ENCODE measurements around the gene HHAT.
"Not testable (repeated sequence)": the region's sequence is repeated elsewhere in the genome, so short reads cannot be mapped to it uniquely, and the experiment has no call there.

The HHAT gene

GRCh38 chr1:210652329-210652954, 323.7 kb downstream of the HHAT start:
- Mint-ChIP-seq H3K4me3 (no peak overlapping the region), H3K36me3 (ENCODE audit: low read depth) (no peaks in the 10 kb centered on the region), H3K27me3 (no peaks in the 10 kb centered on the region), H3K4me1 (ENCODE audit: low read depth) (peaks cover 6% of the 10 kb centered on the region), H3K27ac (no peak overlapping the region), H3K9me3 (no peaks in the 10 kb centered on the region)
- no peak for DNase-seq

DNA sequence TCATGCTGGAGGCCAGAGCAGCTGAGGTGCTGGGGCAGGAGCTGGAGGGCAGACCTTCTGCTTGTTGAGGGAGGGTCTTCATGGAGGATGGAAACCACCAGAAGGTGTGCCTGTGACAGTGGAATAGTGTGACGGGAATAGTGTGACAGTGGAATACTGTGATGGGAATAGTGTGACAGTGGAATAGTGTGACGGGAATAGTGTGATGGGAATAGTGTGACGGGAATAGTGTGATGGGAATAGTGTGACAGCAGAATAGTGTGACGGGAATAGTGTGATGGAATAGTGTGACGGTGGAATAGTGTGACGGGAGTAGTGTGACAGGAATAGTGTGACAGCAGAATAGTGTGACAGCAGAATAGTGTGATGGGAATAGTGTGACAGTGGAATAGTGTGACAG, 325.1 kb downstream of the HHAT start:
- no peaks in the 10 kb centered on the region for H3K27me3 Mint-ChIP-seq

GRCh38 chr1:210654176-210654981, 325.7 kb downstream of the HHAT start:
- H3K36me3 Mint-ChIP-seq (ENCODE audit: low read depth): no peaks in the 10 kb centered on the region
- no peak for DNase-seq
- H3K4me1 Mint-ChIP-seq (ENCODE audit: low read depth): no peaks in the 10 kb centered on the region
- no peak overlapping the region for H3K27ac Mint-ChIP-seq
- H3K4me3 Mint-ChIP-seq: no peak overlapping the region
- no peaks in the 10 kb centered on the region for H3K27me3 Mint-ChIP-seq
- H3K9me3 Mint-ChIP-seq: no peaks in the 10 kb centered on the region

More for the DNA sequence above, 325.1 kb downstream of the HHAT start:
- no peak overlapping the region for H3K4me3 Mint-ChIP-seq
- no peaks in the 10 kb centered on the region for H3K9me3 Mint-ChIP-seq
- H3K27ac Mint-ChIP-seq: no peak overlapping the region
- H3K36me3 Mint-ChIP-seq (ENCODE audit: low read depth): no peaks in the 10 kb centered on the region
- DNase-seq: no peak
- no peaks in the 10 kb centered on the region for H3K4me1 Mint-ChIP-seq (ENCODE audit: low read depth)

GRCh38 chr1:210655511-210655910, 326.8 kb downstream of the HHAT start:
- Mint-ChIP-seq H3K27ac (no peak overlapping the region), H3K4me3 (no peak overlapping the region), H3K9me3 (no peaks in the 10 kb centered on the region), H3K36me3 (ENCODE audit: low read depth) (no peaks in the 10 kb centered on the region), H3K4me1 (ENCODE audit: low read depth) (no peaks in the 10 kb centered on the region), H3K27me3 (no peaks in the 10 kb centered on the region)
- no peak for DNase-seq

DNA sequence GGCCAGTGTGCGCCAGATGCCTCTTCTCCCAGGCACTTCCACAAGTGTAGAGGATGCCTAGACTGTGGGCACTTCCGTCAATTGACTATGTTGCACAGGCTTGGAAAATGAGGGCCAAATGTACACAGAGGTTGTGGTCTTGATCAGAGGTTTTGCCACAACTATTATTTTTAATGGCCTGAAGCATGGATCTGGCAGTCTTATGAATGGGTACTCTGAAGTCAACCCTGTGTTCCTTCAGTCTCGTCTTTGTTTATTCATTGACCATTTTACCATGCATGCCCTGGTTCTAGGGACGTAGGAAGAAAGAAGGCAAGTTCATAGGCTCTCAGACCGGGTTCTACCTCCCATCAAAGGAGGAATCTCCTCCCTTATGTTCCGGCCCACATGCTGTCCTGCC, 329.1 kb downstream of the HHAT start:
- no peaks in the 10 kb centered on the region for H3K9me3 Mint-ChIP-seq
- no peak overlapping the region for H3K4me3 Mint-ChIP-seq
- no peaks in the 10 kb centered on the region for H3K27me3 Mint-ChIP-seq
- H3K4me1 Mint-ChIP-seq (ENCODE audit: low read depth): no peaks in the 10 kb centered on the region
- no peak for DNase-seq
- H3K27ac Mint-ChIP-seq: no peak overlapping the region
- H3K36me3 Mint-ChIP-seq (ENCODE audit: low read depth): no peaks in the 10 kb centered on the region

DNA sequence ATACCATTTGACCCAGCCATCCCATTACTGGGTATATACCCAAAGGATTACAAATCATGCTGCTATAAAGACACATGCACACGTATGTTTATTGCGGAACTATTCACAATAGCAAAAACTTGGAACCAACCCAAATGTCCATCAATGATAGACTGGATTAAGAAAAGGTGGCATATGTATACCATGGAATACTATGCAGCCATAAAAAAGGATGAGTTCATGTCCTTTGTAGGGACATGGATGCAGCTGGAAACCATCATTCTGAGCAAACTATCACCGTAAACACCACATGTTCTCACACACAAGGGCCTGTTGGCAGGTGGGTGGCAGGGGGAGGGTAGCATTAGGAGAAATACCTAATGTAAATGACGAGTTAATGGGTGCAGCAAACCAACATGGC, 332.8 kb downstream of the HHAT start:
- H3K36me3 Mint-ChIP-seq (ENCODE audit: low read depth); H3K9me3 Mint-ChIP-seq; H3K4me3 Mint-ChIP-seq; H3K27ac Mint-ChIP-seq; H3K4me1 Mint-ChIP-seq (ENCODE audit: low read depth); DNase-seq; H3K27me3 Mint-ChIP-seq: not testable (repeated sequence)

GRCh38 chr1:210662291-210663050, 333.8 kb downstream of the HHAT start:
- peaks cover 6% of the 10 kb centered on the region for H3K4me1 Mint-ChIP-seq (ENCODE audit: low read depth)
- no peak for DNase-seq
- no peak overlapping the region for H3K27ac Mint-ChIP-seq
- no peaks in the 10 kb centered on the region for H3K9me3 Mint-ChIP-seq
- no peak overlapping the region for H3K4me3 Mint-ChIP-seq
- H3K27me3 Mint-ChIP-seq: no peaks in the 10 kb centered on the region
- H3K36me3 Mint-ChIP-seq (ENCODE audit: low read depth): no peaks in the 10 kb centered on the region

- Mint-ChIP-seq H3K4me1 (ENCODE audit: low read depth) (peaks cover 6% of the 10 kb centered on the region), H3K4me3 (no peak overlapping the region), H3K36me3 (ENCODE audit: low read depth) (no peaks in the 10 kb centered on the region), H3K27me3 (no peaks in the 10 kb centered on the region), H3K9me3 (no peaks in the 10 kb centered on the region), H3K27ac (no peak overlapping the region)
- DNase-seq: no peak
Observed at GRCh38 chr1:210663730-210664573, 335.2 kb downstream of the HHAT start.

DNA sequence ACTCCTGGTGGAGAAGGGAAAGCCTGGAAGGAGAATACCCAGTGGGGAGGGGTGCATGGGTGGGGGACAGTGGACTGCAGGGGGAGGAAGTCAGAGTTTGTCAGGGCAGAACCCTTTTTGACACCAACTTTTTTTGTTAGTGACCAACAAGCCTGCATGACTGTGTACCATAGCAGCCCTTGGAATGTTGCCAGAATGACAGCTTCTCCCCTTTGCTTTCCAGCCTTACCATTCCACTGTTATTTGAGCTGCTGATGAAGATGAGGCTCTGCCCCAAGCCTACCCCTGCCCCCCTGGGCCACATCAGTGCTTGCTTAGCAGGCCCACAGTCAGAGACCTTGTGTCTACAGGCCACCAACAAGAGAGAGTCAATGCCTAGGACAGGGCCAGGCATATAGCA, 341.2 kb downstream of the HHAT start:
- Mint-ChIP-seq H3K36me3 (ENCODE audit: low read depth) (no peaks in the 10 kb centered on the region), H3K27me3 (no peaks in the 10 kb centered on the region), H3K27ac (no peak overlapping the region), H3K4me1 (ENCODE audit: low read depth) (no peaks in the 10 kb centered on the region), H3K9me3 (no peaks in the 10 kb centered on the region), H3K4me3 (no peak overlapping the region)
- no peak for DNase-seq

DNA sequence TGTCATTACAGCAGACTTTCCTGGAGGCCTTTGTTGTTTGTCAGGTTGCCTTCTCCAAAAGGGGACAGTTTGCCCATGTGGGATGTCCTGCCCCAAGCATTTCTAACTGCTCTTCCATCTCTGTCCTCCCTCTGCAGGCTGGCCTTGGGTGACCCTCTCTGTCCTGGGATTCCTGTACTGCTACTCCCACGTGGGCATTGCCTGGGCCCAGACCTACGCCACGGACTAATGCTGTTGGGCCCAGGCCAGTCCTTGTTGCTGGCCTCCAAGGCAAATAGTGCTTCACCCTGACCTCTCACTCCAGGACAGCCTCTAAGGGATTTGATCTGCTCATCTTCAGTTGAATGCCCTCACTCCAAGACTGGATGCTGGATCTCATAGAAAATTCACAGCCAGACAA, 345.4 kb downstream of the HHAT start:
- H3K27ac Mint-ChIP-seq: no peak overlapping the region
- no peak overlapping the region for H3K4me3 Mint-ChIP-seq
- no peaks in the 10 kb centered on the region for H3K4me1 Mint-ChIP-seq (ENCODE audit: low read depth)
- no peak for DNase-seq
- H3K9me3 Mint-ChIP-seq: no peaks in the 10 kb centered on the region
- no peaks in the 10 kb centered on the region for H3K27me3 Mint-ChIP-seq
- H3K36me3 Mint-ChIP-seq (ENCODE audit: low read depth): no peaks in the 10 kb centered on the region

- Mint-ChIP-seq H3K4me1 (ENCODE audit: low read depth) (no peaks in the 10 kb centered on the region), H3K27me3 (no peaks in the 10 kb centered on the region), H3K9me3 (no peaks in the 10 kb centered on the region), H3K27ac (no peak overlapping the region), H3K36me3 (ENCODE audit: low read depth) (no peaks in the 10 kb centered on the region), H3K4me3 (no peak overlapping the region)
- no peak for DNase-seq
Observed at GRCh38 chr1:210676539-210676938, 347.8 kb downstream of the HHAT start.

- Mint-ChIP-seq H3K4me1 (ENCODE audit: low read depth) (no peaks in the 10 kb centered on the region), H3K9me3 (no peaks in the 10 kb centered on the region), H3K27ac (no peak overlapping the region), H3K36me3 (ENCODE audit: low read depth) (no peaks in the 10 kb centered on the region), H3K27me3 (no peaks in the 10 kb centered on the region), H3K4me3 (no peak overlapping the region)
- DNase-seq: no peak
Observed at GRCh38 chr1:210677533-210677932, 348.8 kb downstream of the HHAT start.

DNA sequence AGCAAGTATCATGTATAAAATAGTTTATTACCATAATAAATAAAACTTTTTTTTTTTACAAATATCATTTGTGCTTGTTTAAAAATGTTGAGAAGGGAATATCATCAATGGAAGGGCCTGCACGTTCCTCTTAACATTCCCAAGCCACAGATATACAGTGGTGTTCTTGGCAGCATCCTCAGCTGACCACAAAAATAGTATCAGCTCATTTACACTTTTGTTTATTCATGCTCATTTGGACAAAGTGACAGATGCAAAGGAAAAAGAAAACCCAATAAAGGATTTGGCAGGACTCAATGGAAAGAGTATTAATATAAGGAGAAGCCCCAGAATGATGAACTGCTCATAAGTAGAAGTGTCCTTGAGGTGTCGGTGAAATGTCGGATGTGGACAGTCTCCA, 349.6 kb downstream of the HHAT start:
- H3K36me3 Mint-ChIP-seq (ENCODE audit: low read depth): no peaks in the 10 kb centered on the region
- no peaks in the 10 kb centered on the region for H3K4me1 Mint-ChIP-seq (ENCODE audit: low read depth)
- no peaks in the 10 kb centered on the region for H3K27me3 Mint-ChIP-seq
- no peak overlapping the region for H3K27ac Mint-ChIP-seq
- DNase-seq: no peak
- no peaks in the 10 kb centered on the region for H3K9me3 Mint-ChIP-seq
- H3K4me3 Mint-ChIP-seq: no peak overlapping the region

DNA sequence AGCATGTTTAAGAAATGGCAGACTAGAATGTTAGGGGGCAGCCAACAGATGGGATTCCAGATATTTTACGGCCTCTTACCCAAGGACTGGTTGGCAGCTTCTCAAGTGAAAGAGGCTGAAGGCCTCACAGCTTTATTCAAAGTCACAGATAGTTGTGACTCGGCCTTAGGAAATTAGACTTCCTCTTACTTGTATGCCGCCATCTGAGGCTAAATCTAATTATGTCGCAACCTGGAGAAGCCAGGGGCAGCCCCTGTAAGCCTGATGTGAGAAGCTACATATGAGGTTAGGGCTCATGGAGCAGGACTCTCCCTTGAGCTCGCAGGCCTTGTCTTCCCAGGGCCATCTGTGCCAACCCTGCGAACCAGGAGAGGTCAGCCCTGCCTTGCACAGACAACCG, 352.5 kb downstream of the HHAT start:
- Mint-ChIP-seq H3K27me3 (no peaks in the 10 kb centered on the region), H3K27ac (no peak overlapping the region), H3K4me1 (ENCODE audit: low read depth) (no peaks in the 10 kb centered on the region), H3K4me3 (no peak overlapping the region), H3K36me3 (ENCODE audit: low read depth) (no peaks in the 10 kb centered on the region), H3K9me3 (no peaks in the 10 kb centered on the region)
- no peak for DNase-seq
